AG08395 (cell line): Measurements from ENCODE around the gene SIX3.

Experiments used
- DNase-seq: peaks from one replicate; pipeline ENCODE4 v3.0.0; 2012; ENCODE audit warnings: mixed read lengths, low spot score

SIX3 gene

DNA sequence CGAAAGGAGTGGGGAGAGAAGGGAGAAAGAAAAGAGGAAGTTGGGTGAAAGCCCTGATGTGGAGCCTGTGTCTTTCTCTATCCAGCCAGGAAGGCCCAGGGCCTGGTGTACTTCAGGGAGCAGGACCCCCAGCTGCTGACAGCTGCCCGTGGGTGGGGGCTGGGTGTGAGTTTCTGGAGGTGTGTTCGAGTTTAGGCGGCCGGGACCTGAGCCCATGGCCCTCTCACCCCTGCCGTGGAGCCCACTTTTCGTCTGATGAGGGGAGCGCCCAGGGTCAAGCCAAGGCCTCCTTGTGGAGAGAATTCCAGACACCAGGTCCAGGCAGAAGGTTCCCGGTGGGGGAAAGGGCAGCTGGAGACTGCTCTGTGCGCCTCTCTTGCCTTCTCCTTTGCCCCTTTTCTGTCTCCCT, 2.2 kb downstream of the SIX3 start:
- DNase-seq, result no peak

DNA sequence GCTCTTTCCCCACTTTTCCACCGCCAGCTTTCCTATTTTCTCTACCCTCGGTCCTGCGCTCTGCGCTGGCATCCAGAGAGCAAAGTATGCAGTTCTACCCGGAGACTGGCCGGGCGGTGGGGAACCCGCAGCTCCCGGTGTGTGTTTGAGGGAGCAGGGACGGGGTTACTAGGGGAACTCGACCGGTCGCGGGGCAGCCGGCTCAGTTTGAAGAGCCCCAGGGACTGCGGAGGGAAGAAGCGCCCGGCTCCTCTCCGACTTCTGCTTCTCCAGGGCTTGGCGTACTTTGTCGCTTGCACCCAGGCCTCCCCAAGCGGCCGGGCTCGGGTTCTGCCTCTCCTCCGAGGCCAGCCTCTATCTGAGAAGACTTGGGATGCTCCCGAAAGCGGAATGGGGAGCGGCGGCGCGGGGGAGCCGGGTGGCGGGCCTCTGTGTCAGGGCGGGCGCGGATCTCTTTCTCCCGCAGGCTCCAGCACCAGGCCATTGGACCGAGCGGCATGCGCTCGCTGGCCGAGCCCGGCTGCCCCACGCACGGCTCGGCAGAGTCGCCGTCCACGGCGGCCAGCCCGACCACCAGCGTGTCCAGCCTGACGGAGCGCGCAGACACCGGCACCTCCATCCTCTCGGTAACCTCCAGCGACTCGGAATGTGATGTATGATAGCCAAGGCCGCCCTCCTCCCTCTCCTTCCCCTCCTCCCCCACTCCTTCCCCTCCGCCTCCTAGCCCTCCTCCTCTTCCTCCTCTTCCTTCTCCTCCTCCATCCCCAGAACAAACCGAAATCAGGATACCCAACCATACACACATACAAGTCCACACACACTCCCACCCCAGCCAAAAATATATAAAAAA, 2.8 kb downstream of the SIX3 start:
- DNase-seq, result no peak

DNA sequence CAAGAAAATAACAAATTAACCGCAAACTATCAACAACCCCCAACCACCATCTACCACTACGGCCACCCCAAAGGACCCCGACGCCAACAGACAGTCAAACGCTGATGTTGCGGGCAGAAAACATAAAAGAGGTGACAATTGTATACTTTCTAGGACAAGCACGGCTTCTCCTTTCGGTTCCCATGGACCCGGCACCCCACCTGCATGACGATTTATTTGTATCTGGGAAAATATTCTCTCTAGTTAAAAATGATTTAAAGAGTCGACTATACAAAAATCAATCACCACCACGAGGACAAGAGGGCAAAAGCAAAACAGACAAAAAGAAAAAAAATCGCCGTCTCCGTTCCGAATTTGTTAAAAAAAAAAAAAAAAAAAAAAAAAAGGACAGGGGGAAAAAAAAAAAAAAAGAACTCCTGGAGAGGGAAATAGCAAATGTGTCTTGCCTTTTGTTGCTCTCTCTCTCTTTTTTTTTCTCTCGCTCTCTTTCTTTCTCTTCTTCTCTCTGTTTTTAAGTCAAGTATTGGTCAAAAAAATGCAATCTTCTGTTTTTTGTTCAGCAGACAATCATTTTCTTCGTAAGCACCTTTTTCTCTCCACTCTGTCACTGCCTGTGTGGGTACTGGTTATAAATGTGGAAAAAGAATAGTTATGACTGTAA, 3.6 kb downstream of the SIX3 start:
- DNase-seq, result no peak

DNA sequence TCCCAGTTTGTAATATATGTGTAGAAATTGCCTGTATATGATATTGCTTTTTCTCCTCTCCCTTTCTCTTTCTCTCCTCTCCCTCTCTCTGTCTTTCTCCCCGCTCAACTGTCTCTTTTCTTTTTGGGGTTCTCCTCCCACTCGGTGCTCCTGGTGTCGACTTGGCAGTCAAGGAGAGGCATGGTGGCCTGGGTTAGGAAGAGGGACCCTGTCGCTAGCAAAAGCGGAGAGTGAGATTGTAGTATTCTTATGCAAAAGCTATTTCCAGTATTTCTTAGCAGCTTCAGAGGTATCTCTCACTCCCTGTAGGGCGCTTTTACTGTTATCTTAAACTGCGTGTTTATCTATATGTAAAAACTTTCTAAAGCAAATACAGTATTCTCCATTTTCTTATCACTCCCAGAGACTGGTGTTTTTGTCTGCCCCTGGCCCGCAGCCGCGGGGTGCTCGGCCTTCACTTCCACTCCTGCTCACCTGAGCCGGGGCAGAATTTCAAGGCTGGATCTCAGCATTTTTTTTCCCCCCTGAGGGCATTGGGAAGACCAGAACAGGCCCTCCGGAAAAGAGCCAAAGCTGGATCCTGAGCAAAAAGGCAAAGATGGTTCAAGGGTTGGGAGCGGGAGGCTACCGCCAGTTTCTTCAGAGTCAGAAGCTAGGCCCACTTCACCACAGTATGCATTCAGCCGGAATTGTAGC, 4.3 kb downstream of the SIX3 start:
- no peak for DNase-seq

DNA sequence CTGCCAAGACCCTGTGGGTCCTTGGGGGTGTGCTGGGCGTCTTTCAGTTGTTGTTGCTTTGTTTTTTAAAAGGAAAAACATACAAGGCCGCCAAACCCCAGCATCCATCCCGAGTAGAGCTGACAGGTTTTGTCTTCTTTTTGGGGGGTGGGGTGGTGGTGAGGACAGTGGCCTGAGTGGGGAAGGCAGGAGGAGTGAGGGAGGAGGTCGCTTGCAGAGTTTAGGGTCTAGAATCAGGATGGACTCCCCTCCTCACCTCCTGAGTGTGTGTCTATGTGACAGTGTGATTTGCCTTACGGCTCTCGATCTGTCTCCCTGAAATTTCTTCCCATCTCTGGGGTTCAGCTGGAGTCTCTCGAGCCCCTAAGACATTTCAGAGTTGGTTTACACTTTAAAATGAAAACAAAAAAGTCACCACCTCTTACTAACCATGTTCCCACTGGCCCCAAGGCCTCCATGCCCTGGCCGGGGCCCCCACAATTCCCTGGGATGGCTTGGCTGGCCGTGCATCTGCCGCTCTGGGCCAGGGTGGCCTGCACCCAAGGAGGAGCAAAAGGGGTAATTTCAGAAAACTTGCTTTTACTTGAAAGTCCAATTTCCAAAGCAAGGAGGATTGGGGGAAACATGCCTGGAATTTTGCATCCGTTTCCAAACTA, 5.0 kb downstream of the SIX3 start:
- no peak for DNase-seq

DNA sequence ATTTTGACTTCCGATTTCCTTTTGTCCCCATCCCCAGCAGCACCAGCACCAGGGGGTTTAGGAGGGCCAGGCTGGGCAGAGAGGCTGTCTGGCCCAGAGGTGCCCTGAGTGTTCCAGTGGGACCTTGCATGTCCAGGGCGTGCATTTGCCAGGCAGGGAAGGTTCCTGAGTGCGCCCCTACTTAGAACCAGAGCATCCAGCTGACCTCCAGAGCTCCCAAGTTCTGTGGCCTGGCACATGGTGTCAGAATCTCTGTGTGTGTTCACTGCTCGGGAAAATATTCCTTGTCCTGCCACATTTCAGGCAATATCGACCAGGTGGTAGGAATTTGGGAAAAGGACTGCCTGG, 5.5 kb downstream of the SIX3 start:
- no peak for DNase-seq

DNA sequence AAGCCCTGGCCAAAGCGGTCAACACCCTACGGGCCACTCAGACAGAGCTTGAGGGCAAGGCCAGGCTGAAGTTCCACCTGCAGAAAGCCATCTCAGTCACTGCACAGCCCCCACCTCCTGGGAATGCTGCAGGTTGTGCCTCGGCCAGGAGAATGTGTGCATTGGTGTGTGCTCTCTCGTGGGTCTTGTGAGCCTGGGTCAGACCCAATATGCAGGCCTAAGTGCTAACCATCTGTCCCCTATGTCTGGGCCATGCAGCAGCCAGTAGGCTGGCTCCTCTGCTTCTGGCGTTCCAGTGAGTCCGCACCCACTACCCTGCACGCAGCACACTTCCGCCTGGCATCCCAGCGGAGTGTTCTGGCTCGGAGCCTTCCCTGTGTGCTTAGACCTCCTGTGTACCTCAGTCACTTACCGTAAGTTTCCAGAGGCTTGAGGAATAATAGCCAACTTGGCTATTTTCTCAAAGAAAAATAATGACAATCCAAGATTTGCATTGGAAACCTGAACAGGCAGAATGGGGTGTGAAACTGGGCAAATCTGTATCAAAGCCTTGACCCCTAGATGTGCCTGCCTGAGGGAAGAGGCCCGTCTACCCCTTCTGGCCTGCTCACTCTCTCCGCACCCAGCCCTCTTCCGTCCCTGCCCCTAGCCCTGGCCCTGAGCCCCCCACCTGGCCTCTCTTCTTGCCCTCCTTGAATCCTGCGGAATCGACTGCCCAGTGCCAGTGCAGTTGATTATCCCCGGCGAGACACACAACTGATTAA, 7.2 kb downstream of the SIX3 start:
- DNase-seq, result no peak

DNA sequence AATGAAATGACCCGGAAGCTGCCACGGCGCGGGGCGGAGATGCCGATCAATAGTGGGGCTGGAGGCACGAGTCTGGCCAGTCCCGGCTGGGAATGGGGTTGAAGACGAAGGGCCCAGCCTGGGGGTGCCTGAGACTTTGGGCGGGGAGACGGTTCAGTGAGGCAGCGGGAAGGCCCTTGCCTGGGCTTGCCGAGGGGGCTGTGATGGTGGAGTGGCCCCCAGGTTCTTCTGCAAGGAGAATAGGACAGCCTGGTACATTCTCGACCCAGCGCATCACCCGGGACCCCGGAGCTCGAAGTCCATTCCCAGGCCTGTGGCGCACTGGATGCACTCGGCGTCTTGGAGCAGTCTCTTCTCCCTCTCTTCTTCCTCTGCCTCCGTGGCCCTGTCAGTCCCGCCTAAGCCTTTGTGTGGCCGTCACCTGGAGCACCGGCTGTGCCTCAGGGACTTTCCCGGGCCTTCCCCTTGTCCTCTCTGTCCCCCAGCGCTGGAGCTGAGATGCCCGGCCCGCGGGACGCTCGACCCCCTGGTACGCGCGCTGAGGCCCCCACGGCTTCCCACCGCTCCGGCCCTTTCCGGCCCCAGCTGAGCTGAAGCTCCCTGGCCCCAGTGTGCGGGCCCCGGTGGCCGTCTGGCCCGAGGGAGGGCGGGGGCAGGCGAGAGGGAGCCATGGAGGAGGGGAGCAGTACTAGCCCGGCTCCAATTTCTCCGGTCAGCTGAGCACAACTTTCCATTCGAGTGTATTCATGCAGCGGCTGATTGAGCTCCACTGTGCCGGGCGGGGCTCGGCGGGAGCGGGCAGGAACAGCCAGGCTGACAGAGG, 8.0 kb downstream of the SIX3 start:
- DNase-seq, result peak; percentile 50

DNA sequence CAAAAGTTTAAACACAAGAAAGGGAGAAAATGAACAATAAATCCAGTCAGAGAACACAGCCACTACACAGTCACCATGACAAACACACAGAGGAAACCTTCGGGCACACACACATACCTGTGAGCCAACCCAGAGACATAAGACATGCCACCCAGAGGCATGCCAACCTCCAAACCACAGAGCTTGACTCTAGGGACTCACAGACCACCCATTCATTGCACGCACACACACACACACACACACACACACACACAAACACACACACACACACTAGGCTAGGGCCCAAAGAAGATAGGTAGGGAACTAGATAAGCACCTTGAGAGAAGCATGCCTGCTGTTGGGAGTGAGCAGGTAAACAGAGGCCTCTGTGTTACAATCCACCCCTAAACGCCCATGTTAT, 9.1 kb downstream of the SIX3 start:
- no peak for DNase-seq

DNA sequence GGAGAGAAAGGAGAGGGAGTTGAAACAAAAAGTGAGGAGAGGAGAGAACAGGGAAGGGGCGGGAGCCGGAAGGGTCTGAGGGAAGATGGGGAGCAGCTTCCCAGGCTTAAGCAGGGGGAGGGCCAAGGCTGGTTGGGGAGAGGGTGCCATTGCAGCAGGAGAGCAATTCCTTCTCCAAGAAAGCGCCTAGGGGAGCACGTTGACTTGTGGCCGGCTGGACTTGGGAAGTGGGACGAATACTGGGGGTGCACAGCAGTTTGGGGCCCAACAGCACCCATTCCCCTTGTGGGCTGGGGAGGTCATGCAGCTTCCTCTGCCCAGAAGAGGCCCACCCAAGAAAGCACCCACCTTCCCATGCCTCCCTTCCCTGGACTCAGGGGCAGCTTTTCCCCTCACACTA, 9.6 kb downstream of the SIX3 start:
- DNase-seq, result no peak

DNA sequence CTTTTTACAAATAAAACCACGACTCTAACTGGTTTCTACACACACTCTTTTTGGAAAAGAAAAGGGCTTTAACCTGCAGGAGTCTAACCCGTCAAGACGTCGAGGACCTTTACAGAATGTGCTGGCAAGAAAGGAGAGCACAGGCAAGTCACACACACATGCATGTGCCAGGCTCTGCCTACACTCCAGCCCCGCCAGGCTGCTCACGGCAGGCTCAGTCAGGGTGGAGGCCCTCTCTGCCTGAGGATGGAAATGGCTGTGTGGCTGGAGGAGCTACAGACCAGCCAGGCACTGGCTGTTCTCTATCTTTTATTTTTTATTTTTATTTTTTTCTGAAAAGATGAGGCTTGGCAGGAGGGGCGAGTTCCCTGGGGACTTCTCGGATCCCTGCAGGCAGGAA, 10.2 kb downstream of the SIX3 start:
- DNase-seq, result no peak

DNA sequence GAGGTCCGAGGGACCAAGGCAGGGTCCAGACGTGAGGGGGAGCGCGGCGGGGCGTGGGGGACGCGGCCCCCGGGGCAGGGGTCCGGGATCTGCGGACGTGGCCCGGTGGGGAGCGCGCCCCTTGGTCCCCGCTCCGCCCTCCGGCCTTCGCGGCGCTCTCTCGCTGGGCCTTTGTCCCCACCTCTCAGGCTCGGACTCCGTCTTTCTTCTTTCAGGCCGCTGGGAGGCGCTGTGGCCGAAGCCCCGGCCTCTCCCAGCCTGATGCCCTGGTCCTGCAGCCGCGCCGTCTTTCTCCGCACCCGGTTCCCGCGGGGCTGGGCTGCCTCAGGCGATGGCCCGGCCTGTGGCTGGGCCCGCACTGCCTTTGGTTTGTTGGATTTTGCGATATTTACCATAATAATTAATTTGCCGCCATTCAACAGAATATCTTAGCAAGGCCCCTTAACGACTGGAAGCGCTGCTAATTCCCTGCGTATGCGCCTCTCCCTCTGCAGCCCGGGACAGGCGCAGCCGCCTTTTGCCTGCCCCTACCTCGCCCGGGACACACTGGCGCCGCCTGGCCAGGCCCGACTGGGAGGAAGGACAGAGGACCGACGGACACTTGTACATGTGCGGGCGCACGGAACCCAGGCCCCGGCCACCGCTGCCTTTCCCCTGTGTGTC, 10.8 kb downstream of the SIX3 start:
- DNase-seq, result peak; percentile 76

DNA sequence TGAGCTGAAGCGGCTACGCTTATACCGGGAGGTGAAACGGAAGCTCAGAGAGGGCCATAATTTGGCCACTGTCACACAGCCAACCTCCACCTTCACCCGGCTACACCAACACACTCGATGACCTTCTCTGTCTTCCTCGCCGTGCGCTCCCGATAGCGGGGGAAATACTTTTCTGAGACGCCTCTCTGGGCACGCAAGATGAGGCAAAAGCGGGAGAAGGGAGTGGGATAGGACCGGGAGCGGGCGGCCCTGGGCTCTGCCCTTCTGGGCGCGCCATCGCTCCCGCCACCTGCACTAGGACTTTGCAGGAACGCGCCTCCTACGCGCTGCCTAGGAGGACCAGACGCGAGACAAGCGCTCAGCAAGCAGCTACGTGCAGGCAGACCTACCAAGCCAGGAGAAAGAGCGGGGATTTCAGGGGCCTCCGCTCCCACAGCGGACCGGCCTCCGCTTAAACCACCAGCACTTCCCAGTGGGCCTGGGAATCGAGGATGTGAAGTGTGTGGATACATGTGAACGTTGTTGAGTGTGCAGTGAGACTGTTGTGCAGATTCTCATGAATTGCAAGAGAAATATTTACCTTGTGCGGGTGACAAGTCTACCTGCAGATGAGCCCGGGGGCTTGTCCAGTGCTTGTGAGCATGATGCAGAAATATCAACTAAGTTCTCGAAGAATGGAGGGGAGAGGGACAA, 11.4 kb downstream of the SIX3 start:
- no peak for DNase-seq

DNA sequence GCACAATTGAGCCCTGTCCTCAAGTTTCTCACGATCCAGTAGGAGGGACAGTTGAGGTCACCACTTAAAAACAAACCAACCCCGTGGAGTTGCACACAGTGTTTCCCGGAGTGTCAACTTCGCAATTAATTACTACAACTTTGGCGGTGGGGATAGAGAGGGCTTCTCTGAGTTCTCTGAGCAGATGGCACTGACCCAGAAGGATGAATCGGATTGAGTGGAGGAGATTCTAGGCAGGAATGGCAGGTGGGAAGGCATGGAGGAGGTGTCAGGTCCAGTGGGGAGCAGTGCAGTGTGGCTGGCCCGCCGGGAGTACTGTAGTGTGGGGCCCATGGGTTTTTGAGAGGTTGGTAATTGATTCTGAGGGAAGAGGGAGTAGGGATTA, 12.0 kb downstream of the SIX3 start:
- DNase-seq, result no peak

DNA sequence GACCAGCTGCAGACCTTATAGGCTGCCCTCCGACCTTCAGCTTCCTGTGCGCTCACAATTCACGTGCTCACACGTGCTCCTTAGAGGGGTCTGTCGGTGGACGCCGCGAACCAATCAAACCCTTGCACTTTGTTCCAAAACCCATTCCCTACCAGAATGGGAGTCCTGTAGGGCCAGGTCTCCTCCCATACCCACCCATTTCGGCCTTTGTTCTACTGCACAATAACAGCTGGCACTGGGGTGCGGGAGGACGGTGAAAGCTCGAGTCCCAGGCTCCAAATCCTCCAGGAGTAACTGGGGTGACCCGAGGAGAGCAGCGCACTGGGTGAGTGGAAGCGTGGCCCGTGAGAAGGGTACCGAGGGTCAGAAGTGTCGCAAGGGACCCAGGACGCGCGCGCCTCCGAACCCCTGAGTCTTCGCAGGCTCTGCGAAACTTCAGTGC, 13.0 kb downstream of the SIX3 start:
- no peak for DNase-seq

DNA sequence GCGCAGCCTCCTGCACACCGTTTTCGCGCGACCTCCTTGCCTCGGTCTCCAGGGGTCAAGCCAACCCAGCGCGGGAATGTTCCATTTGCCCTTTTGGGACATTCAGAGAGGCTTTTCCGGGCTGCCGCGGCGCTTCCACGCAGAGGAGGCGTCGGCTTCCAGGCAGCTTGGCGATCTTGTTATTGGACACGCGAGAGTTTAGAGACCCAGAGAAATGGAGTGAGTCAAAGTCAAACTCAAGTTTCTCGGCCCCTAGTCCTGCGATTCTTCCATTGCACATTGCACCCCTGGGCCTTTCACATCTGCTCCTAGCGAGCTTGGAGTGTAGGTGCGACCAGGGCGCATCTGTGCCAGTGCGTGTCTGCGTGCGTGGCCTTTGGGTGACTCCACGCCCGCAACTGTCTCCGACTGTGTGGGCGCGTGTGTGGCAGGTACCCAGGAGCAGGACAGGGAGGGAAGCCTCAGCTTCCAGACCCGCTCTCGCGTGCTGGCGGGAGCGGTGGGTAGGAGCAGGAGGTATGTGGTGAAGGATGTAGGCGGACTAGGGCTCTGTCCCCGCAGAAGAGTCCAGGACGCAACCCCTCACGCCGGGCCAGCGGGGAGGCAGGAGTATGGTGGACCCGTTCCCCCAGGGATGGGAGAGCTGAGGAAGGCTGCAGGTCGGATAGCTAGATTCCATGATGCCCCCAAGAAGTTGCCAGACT, 13.5 kb downstream of the SIX3 start:
- no peak for DNase-seq

DNA sequence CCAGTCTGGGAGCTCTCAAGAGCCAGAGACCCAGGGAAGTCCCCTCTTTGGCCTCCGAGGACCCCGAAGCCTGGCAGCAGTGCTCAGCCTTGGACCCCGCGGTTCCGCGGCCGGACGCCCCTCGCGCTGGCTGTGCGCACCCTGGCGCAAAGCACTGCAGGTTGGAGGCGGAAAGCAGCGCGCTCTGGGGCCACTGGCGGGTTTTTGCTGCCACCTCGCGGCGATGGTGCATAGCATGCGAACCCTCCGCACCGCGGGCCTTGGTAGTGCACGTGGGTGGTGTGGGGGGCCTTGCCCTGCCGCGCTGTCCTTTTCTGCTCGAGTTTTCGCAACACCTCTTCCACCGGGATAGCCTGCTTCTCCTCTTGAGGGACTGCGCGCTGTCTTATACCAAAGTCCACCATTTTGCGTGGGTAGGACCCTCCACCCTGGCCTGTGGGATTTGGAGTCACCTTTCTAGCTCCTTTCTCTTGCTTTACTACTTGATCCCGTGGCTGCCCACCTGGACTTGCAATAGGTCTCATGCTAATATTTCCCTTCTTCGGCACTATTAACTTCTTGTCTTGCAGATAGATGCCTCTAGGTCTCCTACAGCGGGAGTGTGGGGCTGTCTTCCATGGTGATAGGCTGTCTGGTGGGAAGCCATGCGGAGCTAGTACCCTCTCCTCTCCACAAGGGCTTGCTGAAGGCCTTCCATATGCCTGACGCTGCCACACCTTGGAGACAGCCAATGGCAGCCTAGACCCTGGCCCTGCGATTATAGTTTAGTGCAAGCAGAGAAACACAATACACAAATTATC, 14.3 kb downstream of the SIX3 start:
- DNase-seq, result peak; percentile 77

DNA sequence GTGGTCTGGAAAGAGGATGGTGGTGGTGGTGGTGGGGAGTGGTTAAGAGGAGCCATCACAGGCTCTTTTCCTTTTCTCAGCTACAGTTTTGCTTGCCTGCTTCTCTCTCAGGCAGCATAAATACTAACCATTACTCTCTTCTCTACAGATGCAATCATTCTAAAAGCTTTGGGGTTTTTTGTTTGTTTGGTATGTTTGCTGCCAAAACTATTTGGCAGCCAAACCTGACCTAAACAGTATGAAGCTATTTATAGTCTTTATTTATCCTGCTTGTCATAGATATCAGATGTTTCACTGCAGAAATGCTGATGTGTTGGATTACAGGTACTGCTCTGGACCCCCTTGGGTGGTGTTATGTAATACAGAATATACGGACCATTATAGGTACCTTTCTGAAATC, 15.3 kb downstream of the SIX3 start:
- no peak for DNase-seq
